ENCODE results near the gene CBFB. TPM values are rescaled to one million over a fixed set of nuclear protein-coding genes. Genes with fewer than 3 reads are reported as not detected.

Gene CBFB
- total and polyA plus RNA-seq, 2 of the 13 experiments (the other 11 are each of a cell fraction or from before 2014, with no cell fraction given), result 22.1 to 70.8 TPM

DNA sequence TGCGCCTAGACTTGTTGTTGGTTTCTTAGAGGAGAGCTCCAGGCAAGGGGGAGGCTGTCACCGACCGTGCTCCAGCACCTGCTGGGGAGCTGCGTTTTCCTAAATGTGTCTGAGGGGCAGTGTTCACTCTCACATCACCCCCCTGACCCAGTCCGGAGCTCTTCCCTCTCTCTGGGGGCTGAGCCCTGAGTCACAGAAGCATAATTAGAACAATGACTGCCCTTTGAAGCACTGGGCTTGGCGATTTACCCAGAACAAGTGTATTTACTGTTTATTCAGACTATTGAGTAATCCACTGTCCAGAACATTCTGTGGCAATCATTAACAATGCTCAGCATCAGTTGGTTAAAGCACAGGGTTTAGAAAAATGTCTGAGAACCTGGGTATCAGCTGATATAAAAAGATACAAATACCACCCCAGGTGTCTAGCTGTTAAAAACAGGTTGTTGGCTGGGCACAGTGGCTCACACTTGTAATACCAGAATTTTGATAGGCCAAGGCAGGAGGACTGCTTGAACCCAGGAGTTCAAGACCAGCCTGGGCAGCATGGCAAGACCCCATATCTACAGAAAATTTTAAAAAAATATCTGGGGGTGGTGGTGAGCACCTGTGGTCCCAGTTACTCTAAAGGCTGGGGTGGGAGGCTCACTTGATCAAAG, 32.5 kb upstream of the CBFB start (continued):
- TF ChIP-seq FOXP4 (CRISPR knock-in tag; IDR thresholded peaks at IDR 0.05) (peak; percentile 95), ZBTB7B (CRISPR knock-in tag; IDR thresholded peaks at IDR 0.05) (no peak), ARID3A (IDR thresholded peaks at IDR 0.05; ENCODE audit: low read depth, low read length) (peak; percentile 73; the same call in 1 of the 2 replicates), PPARG (CRISPR knock-in tag; conservative IDR thresholded peaks at IDR 0.05) (peak; percentile 48; the same call in 1 of the 2 replicates), ZNF713 (CRISPR knock-in tag; IDR thresholded peaks at IDR 0.05) (no peak), SMAD9 (CRISPR knock-in tag; IDR thresholded peaks at IDR 0.05) (no peak), AKNA (CRISPR knock-in tag; IDR thresholded peaks at IDR 0.05; ENCODE audit: borderline replicate concordance) (no peak), NR1H2 (CRISPR knock-in tag; IDR thresholded peaks at IDR 0.05; ENCODE audit: borderline replicate concordance, low read depth) (no peak), ZNF788 (CRISPR knock-in tag; IDR thresholded peaks at IDR 0.05; ENCODE audit: borderline replicate concordance) (peak; percentile 31; the same call in 1 of the 2 replicates), ZNF772 (CRISPR knock-in tag; IDR thresholded peaks at IDR 0.05) (no peak), U2AF1 (optimal IDR thresholded peaks at IDR 0.05; ENCODE audit: low read depth, low read length) (no peak)
- TF ChIP-seq, protein P1, sequence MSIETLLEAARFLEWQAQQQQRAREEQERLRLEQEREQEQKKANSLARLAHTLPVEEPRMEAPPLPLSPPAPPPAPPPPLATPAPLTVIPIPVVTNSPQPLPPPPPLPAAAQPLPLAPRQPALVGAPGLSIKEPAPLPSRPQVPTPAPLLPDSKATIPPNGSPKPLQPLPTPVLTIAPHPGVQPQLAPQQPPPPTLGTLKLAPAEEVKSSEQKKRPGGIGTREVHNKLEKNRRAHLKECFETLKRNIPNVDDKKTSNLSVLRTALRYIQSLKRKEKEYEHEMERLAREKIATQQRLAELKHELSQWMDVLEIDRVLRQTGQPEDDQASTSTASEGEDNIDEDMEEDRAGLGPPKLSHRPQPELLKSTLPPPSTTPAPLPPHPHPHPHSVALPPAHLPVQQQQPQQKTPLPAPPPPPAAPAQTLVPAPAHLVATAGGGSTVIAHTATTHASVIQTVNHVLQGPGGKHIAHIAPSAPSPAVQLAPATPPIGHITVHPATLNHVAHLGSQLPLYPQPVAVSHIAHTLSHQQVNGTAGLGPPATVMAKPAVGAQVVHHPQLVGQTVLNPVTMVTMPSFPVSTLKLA (IDR thresholded peaks at IDR 0.05), result no peak
- TF ChIP-seq, protein P2, sequence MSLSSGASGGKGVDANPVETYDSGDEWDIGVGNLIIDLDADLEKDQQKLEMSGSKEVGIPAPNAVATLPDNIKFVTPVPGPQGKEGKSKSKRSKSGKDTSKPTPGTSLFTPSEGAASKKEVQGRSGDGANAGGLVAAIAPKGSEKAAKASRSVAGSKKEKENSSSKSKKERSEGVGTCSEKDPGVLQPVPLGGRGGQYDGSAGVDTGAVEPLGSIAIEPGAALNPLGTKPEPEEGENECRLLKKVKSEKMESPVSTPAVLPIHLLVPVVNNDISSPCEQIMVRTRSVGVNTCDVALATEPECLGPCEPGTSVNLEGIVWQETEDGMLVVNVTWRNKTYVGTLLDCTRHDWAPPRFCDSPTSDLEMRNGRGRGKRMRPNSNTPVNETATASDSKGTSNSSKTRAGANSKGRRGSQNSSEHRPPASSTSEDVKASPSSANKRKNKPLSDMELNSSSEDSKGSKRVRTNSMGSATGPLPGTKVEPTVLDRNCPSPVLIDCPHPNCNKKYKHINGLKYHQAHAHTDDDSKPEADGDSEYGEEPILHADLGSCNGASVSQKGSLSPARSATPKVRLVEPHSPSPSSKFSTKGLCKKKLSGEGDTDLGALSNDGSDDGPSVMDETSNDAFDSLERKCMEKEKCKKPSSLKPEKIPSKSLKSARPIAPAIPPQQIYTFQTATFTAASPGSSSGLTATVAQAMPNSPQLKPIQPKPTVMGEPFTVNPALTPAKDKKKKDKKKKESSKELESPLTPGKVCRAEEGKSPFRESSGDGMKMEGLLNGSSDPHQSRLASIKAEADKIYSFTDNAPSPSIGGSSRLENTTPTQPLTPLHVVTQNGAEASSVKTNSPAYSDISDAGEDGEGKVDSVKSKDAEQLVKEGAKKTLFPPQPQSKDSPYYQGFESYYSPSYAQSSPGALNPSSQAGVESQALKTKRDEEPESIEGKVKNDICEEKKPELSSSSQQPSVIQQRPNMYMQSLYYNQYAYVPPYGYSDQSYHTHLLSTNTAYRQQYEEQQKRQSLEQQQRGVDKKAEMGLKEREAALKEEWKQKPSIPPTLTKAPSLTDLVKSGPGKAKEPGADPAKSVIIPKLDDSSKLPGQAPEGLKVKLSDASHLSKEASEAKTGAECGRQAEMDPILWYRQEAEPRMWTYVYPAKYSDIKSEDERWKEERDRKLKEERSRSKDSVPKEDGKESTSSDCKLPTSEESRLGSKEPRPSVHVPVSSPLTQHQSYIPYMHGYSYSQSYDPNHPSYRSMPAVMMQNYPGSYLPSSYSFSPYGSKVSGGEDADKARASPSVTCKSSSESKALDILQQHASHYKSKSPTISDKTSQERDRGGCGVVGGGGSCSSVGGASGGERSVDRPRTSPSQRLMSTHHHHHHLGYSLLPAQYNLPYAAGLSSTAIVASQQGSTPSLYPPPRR (CRISPR knock-in tag; IDR thresholded peaks at IDR 0.05; ENCODE audit: borderline replicate concordance), result peak; percentile 44; the same call in 1 of the 2 replicates
